GM20000 (cell line): ENCODE measurements around the gene BOLA2B.
A peak's percentile ranks its signal among the peaks of the same experiment; 100 is the strongest.

Experiments
- DNase-seq: peaks from one replicate; pipeline ENCODE4 v3.0.0; 2012; ENCODE audit warnings: low spot score
- TF ChIP-seq, protein P1 (sequence below): IDR thresholded peaks from 2 replicates; pipeline ENCODE4 v1.5.1; 2012; ENCODE audit warnings: mild to moderate bottlenecking, control low read depth; ENCODE audit errors: extremely low read depth, missing control alignments

BOLA2B gene

DNA sequence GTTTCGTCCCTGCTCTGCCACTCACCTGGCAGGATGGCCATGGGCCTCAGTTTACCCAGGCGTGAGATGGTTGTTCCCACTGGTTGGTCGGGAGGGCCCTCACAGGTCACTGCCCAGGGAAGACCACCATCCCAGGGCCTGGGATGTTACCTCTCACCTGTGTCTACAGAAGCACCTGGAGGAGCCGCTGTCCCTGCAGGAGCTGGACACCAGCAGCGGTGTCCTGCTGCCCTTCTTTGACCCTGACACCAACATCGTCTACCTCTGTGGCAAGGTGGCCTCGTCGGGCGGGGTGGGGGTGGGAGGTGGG lies 6.0 kb downstream of the BOLA2B start:
- TF ChIP-seq, protein P1, sequence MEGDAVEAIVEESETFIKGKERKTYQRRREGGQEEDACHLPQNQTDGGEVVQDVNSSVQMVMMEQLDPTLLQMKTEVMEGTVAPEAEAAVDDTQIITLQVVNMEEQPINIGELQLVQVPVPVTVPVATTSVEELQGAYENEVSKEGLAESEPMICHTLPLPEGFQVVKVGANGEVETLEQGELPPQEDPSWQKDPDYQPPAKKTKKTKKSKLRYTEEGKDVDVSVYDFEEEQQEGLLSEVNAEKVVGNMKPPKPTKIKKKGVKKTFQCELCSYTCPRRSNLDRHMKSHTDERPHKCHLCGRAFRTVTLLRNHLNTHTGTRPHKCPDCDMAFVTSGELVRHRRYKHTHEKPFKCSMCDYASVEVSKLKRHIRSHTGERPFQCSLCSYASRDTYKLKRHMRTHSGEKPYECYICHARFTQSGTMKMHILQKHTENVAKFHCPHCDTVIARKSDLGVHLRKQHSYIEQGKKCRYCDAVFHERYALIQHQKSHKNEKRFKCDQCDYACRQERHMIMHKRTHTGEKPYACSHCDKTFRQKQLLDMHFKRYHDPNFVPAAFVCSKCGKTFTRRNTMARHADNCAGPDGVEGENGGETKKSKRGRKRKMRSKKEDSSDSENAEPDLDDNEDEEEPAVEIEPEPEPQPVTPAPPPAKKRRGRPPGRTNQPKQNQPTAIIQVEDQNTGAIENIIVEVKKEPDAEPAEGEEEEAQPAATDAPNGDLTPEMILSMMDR = no peak
- no peak for DNase-seq

DNA sequence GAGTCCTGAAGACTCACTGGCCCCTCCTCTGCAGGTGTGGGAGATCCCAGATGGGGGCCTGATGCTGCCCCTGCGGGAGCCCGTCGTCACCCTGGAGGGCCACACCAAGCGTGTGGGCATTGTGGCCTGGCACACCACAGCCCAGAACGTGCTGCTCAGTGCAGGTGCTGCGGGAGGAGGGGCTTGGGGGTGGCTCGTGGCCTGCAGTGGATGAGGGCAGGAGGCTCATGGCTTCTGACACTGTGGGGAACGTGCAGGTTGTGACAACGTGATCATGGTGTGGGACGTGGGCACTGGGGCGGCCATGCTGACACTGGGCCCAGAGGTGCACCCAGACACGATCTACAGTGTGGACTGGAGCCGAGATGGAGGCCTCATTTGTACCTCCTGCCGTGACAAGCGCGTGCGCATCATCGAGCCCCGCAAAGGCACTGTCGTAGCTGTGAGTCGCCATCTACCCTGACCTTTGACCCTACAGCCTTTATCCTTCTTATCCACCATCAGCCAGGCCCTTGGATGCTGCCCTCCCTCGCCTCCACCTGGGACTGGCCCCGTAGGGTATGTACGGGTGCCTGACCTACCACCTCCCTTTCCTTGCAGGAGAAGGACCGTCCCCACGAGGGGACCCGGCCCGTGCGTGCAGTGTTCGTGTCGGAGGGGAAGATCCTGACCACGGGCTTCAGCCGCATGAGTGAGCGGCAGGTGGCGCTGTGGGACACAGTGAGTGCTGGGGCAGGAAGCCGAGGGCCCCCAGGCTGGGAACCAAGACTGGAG lies 6.5 kb downstream of the BOLA2B start:
- TF ChIP-seq, protein P1 = peak; percentile 83

DNA sequence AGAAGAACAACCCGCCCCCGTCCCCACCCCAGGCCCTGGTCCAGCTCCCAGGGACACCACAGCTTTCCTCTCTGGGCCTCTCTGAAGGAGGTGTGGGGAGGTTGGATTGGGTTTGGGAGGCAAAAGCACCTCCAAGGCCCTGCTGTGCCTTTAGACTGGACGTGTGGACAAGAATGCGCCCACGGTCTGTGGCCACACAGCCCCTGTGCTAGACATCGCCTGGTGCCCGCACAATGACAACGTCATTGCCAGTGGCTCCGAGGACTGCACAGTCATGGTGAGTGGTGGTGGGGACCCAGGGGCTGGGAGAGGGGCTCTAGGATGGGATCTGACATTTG lies 7.1 kb downstream of the BOLA2B start:
- TF ChIP-seq, protein P1 = no peak
- no peak for DNase-seq

More for the DNA sequence above, 6.5 kb downstream of the BOLA2B start:
- DNase-seq = peak; percentile 67

DNA sequence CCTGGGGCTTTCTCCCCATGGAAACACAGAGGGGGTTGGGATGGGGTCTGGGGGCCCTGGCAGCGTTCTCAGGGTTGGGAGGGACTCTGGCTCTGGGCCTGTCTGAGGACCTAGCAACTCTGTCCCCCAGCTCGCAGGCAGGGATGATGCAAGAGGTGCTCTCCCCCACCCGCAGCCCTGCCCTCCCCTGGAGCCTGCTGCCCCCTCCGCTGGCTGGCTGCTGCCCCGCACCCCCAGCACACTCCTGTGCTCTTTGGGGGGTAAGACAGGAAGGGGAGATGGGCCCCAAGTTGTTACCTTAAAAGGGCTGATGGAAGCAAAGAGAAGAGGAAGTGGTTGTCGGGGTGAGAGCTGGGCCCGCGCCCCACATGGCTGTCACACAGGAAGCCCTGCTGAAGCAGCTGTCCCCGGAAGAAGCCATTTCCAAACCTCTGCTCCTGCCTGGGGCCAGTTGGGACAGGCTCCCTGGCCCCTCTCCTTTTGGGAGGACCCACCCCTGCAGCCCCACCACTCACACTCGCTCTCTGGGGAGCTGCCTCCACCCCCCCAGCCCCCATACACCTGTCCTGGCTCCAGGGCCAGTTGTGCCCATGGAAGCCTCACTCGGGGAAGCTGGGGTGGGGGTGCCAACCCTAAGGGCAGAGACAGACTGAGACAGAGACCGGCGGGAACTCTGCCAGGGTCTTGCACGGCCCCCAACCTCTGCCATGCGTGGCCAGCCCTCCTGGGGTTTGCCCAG lies 7.6 kb downstream of the BOLA2B start:
- TF ChIP-seq, protein P1 = no peak
- DNase-seq = peak; percentile 87

DNA sequence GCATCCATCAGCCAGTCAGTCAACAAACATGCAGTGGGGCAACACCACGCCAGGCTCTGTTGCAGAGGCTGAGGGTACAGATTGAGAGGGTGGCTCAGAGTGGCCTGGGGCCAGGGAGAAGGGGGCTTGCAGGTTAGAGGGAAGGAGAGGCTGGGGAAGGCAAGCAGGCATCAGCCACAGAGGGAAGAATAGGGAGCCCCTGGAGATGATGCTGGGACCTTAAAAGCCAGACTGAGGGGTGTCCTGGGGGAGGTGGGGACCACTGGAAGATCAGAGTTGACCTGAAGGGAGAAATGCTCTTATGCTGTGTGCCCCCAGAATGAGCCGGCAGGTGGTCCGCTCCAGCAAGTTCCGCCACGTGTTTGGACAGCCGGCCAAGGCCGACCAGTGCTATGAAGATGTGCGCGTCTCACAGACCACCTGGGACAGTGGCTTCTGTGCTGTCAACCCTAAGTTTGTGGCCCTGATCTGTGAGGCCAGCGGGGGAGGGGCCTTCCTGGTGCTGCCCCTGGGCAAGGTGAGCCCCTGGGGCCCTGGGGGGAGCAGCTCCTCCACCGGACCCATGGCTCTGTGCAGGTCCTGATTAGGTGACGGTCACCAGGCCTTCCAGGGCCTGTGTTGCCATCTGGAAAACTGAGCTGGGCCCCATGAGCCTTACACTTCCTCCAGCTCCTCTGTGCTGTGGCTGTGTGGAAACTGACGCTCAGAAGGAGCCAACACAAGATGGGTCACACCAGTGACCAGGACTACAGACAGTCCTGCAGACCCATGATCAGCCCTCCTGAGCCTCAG lies 8.4 kb downstream of the BOLA2B start:
- TF ChIP-seq, protein P1 = no peak
- no peak for DNase-seq

DNA sequence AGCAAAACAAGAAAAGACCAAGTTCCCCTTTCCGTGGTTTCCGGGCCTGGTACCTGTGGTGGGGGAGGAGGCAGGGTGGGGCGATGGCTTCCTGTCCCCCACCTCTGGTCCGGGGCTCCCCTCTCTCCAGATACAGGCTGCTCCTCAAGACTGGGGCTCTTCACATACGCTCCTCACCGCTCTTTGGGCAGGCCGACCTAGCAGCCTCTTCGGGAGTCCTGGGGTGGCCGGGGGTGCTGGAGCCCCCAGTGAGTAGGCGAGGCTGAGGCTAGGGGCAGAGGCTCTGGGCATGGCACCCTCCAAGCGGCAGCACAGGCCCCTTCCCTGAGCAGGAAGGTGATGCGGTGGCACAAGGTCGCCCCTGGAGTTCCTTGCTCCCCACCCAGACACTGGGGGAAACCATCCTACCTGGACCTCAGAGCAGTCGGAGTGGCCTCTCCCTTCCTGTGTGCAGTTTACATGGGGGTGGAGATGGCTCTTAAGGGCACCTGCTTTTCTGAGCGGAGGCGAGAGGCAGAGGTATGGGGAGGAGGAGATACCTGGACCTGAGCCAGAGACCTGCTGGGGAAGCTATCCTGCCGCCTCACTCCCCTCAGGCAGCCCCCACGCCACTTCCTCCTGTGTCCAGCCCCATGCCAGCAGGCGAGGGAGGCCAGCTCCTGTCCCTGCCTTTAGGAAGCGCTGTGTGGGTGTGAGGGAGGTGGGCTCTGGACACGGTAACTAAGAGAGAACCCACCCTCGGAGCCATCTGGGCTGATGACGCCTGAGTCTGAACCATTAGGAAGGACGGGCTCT lies 9.2 kb downstream of the BOLA2B start:
- TF ChIP-seq, protein P1 = no peak
- DNase-seq = peak; percentile 87
